ENCODE data around the gene MST1.

Gene MST1

GRCh38 chr3:49712631-49713317 lies 23.5 kb upstream of the MST1 start:
- Mint-ChIP-seq H3K36me3 (ENCODE audit: low read depth) (peaks cover 12% of the 10 kb centered on the region), H3K27ac (no peak overlapping the region), H3K27me3 (ENCODE audit: low read depth) (no peaks in the 10 kb centered on the region), H3K4me1 (no peaks in the 10 kb centered on the region), H3K4me3 (no peak overlapping the region), H3K9me3 (no peaks in the 10 kb centered on the region)
- no peak for TF ChIP-seq CTCF (IDR thresholded peaks at IDR 0.05; ENCODE audit: unreplicated experiment in 3 of 3)

- no peaks in the 10 kb centered on the region for H3K27me3 Mint-ChIP-seq (ENCODE audit: low read depth)
- no peak overlapping the region for H3K27ac Mint-ChIP-seq
- no peaks in the 10 kb centered on the region for H3K9me3 Mint-ChIP-seq
- H3K36me3 Mint-ChIP-seq (ENCODE audit: low read depth): peaks cover 15% of the 10 kb centered on the region
- H3K4me1 Mint-ChIP-seq: no peaks in the 10 kb centered on the region
- H3K4me3 Mint-ChIP-seq: no peak overlapping the region
- TF ChIP-seq CTCF (IDR thresholded peaks at IDR 0.05; ENCODE audit: unreplicated experiment in 3 of 3): no peak
Observed at GRCh38 chr3:49712166-49712565, 22.9 kb upstream of the MST1 start.

- H3K9me3 Mint-ChIP-seq: no peaks in the 10 kb centered on the region
- H3K4me1 Mint-ChIP-seq: no peaks in the 10 kb centered on the region
- peaks cover 15% of the 10 kb centered on the region for H3K36me3 Mint-ChIP-seq (ENCODE audit: low read depth)
- H3K27ac Mint-ChIP-seq: no peak overlapping the region
- H3K4me3 Mint-ChIP-seq: no peak overlapping the region
- no peaks in the 10 kb centered on the region for H3K27me3 Mint-ChIP-seq (ENCODE audit: low read depth)
- no peak for TF ChIP-seq CTCF (IDR thresholded peaks at IDR 0.05; ENCODE audit: unreplicated experiment in 3 of 3)
Observed at GRCh38 chr3:49711489-49711888, 22.2 kb upstream of the MST1 start.

GRCh38 chr3:49709852-49710251 lies 20.6 kb upstream of the MST1 start:
- no peaks in the 10 kb centered on the region for H3K9me3 Mint-ChIP-seq
- H3K27ac Mint-ChIP-seq: no peak overlapping the region
- H3K4me1 Mint-ChIP-seq: no peaks in the 10 kb centered on the region
- no peaks in the 10 kb centered on the region for H3K27me3 Mint-ChIP-seq (ENCODE audit: low read depth)
- H3K4me3 Mint-ChIP-seq: no peak overlapping the region
- TF ChIP-seq CTCF (IDR thresholded peaks at IDR 0.05; ENCODE audit: unreplicated experiment in 3 of 3): no peak
- H3K36me3 Mint-ChIP-seq (ENCODE audit: low read depth): peaks cover 15% of the 10 kb centered on the region

GRCh38 chr3:49707113-49707480 lies 17.8 kb upstream of the MST1 start:
- H3K36me3 Mint-ChIP-seq (ENCODE audit: low read depth): peaks cover 19% of the 10 kb centered on the region
- H3K4me1 Mint-ChIP-seq: no peaks in the 10 kb centered on the region
- no peaks in the 10 kb centered on the region for H3K9me3 Mint-ChIP-seq
- no peak for TF ChIP-seq CTCF (IDR thresholded peaks at IDR 0.05; ENCODE audit: unreplicated experiment in 3 of 3)
- no peaks in the 10 kb centered on the region for H3K27me3 Mint-ChIP-seq (ENCODE audit: low read depth)
- H3K27ac Mint-ChIP-seq: no peak overlapping the region
- H3K4me3 Mint-ChIP-seq: no peak overlapping the region

- peaks cover 19% of the 10 kb centered on the region for H3K36me3 Mint-ChIP-seq (ENCODE audit: low read depth)
- H3K27ac Mint-ChIP-seq: no peak overlapping the region
- no peak for TF ChIP-seq CTCF (IDR thresholded peaks at IDR 0.05; ENCODE audit: unreplicated experiment in 3 of 3)
- no peaks in the 10 kb centered on the region for H3K4me1 Mint-ChIP-seq
- H3K4me3 Mint-ChIP-seq: no peak overlapping the region
- no peaks in the 10 kb centered on the region for H3K27me3 Mint-ChIP-seq (ENCODE audit: low read depth)
- H3K9me3 Mint-ChIP-seq: no peaks in the 10 kb centered on the region
Observed at GRCh38 chr3:49706456-49707112, 17.3 kb upstream of the MST1 start.

Measured in nephron (organoid).